GM12878 (cell line): ENCODE results near the gene PRSS57. TPM values are rescaled to one million over a fixed set of nuclear protein-coding genes. Genes with fewer than 3 reads are reported as not detected.

Source experiments
- ATF2 ChIP-seq: IDR thresholded peaks from 2 replicates; pipeline ENCODE4 v1.6.1; 2012; ENCODE audit warnings: low read length, inconsistent platforms
- BRCA1 ChIP-seq: IDR thresholded peaks from 2 replicates; pipeline ENCODE4 v1.6.1; 2011; ENCODE audit warnings: low read depth, low read length, improper control_type of control experiment
- CHD4 ChIP-seq: fragments of 200-600 bp; sonication (generic); IDR thresholded peaks from 2 replicates; pipeline ENCODE4 v1.6.1; 2016; ENCODE audit warnings: mild to moderate bottlenecking
- DPF2 ChIP-seq: fragments of 450-650 bp; IDR thresholded peaks from 2 replicates; pipeline ENCODE4 v1.6.1; 2017; ENCODE audit warnings: mild to moderate bottlenecking
- E2F8 ChIP-seq: fragments of 450-650 bp; IDR thresholded peaks from 2 replicates; pipeline ENCODE4 v1.6.1; 2018; ENCODE audit warnings: mild to moderate bottlenecking, low read depth, moderate library complexity; ENCODE audit not compliant: partially characterized antibody
- EGR1 ChIP-seq, 2 experiments: IDR thresholded peaks; 1 replicate in 1 of 2; 2 replicates in 1 of 2; pipeline ENCODE4 v1.6.1; 2011 to 2012; ENCODE audit warnings: low read depth in 2 of 2, low read length in 2 of 2, borderline replicate concordance in 1 of 2, mild to moderate bottlenecking in 1 of 2, moderate library complexity in 1 of 2
- ESRRA ChIP-seq: IDR thresholded peaks from 2 replicates; pipeline ENCODE4 v1.6.1; 2012; ENCODE audit warnings: mild to moderate bottlenecking, low read length, improper control_type of control experiment
- FOXK2 ChIP-seq: fragments of 450-650 bp; IDR thresholded peaks from 2 replicates; pipeline ENCODE4 v1.6.1; 2017; ENCODE audit warnings: mild to moderate bottlenecking, moderate library complexity
- IRF3 ChIP-seq: fragments of 450-650 bp; IDR thresholded peaks from 2 replicates; pipeline ENCODE4 v1.6.1; 2014; ENCODE audit warnings: mild to moderate bottlenecking
- JUND ChIP-seq: IDR thresholded peaks from 2 replicates; pipeline ENCODE4 v1.6.1; 2012; ENCODE audit warnings: low read depth, mild to moderate bottlenecking, low read length, improper control_type of control experiment, moderate library complexity
- KDM1A ChIP-seq: fragments of 200-600 bp; sonication (generic); IDR thresholded peaks from 2 replicates; pipeline ENCODE4 v1.6.1; 2016; ENCODE audit warnings: borderline replicate concordance
- LARP7 ChIP-seq: fragments of 450-650 bp; IDR thresholded peaks from 2 replicates; pipeline ENCODE4 v1.6.1; 2017; ENCODE audit warnings: mild to moderate bottlenecking
- MEF2A ChIP-seq: IDR thresholded peaks from 2 replicates; pipeline ENCODE4 v1.6.1; 2011; ENCODE audit warnings: low read depth, mild to moderate bottlenecking, low read length, moderate library complexity; ENCODE audit not compliant: insufficient read depth
- MXI1 ChIP-seq: fragments of 150-350 bp; IDR thresholded peaks from 2 replicates; pipeline ENCODE4 v1.6.1; 2011; ENCODE audit warnings: low read depth, mild to moderate bottlenecking, inconsistent platforms, low read length, improper control_type of control experiment
- MYB ChIP-seq: fragments of 150-350 bp; IDR thresholded peaks from 2 replicates; pipeline ENCODE4 v1.6.1; 2014; ENCODE audit warnings: mild to moderate bottlenecking, low read depth, low read length, borderline replicate concordance
- NR2C2 ChIP-seq: IDR thresholded peaks from 2 replicates; pipeline ENCODE4 v1.6.1; 2011; ENCODE audit warnings: borderline replicate concordance, low read depth; ENCODE audit not compliant: control insufficient read depth, insufficient read length
- NRF1 ChIP-seq: conservative IDR thresholded peaks from 2 replicates; pipeline ENCODE4 v1.6.1; 2011; ENCODE audit warnings: mild to moderate bottlenecking, low read depth, low read length, improper control_type of control experiment
- POLR2A ChIP-seq: IDR thresholded peaks from 2 replicates; pipeline ENCODE4 v1.6.1; 2011; ENCODE audit warnings: low read depth, mild to moderate bottlenecking, low read length
- POLR2AphosphoS5 ChIP-seq: IDR thresholded peaks from 2 replicates; pipeline ENCODE4 v1.6.1; 2011; ENCODE audit warnings: mild to moderate bottlenecking, low read length, inconsistent platforms
- POU2F2 ChIP-seq: IDR thresholded peaks from 3 replicates; pipeline ENCODE4 v1.6.1; 2011; ENCODE audit warnings: low read depth, mild to moderate bottlenecking, low read length, borderline replicate concordance
- RUNX3 ChIP-seq: IDR thresholded peaks from 2 replicates; pipeline ENCODE4 v1.6.1; 2012; ENCODE audit warnings: low read length, inconsistent platforms
- SMARCA5 ChIP-seq: fragments of 450-650 bp; IDR thresholded peaks from 2 replicates; pipeline ENCODE4 v1.6.1; 2017; ENCODE audit warnings: mild to moderate bottlenecking
- TARDBP ChIP-seq: IDR thresholded peaks from 2 replicates; pipeline ENCODE4 v1.6.1; 2016; ENCODE audit warnings: borderline replicate concordance
- TBL1XR1 ChIP-seq: IDR thresholded peaks from 2 replicates; pipeline ENCODE4 v1.6.1; 2012; ENCODE audit warnings: low read depth, low read length, improper control_type of control experiment
- TCF7 ChIP-seq: IDR thresholded peaks from 2 replicates; pipeline ENCODE4 v1.6.1; 2014; ENCODE audit warnings: antibody characterized with exemption, borderline replicate concordance
- WRNIP1 ChIP-seq: IDR thresholded peaks from 2 replicates; pipeline ENCODE4 v1.6.1; 2011; ENCODE audit warnings: low read depth, low read length, improper control_type of control experiment, borderline replicate concordance
- YY1 ChIP-seq: IDR thresholded peaks from 2 replicates; pipeline ENCODE4 v1.6.1; 2011; ENCODE audit warnings: low read depth, mild to moderate bottlenecking, low read length
- ZNF207 ChIP-seq: fragments of 450-650 bp; IDR thresholded peaks from 2 replicates; pipeline ENCODE4 v1.6.1; 2014; ENCODE audit warnings: antibody characterized with exemption, mild to moderate bottlenecking, borderline replicate concordance
- ZNF217 ChIP-seq: fragments of 450-650 bp; IDR thresholded peaks from 2 replicates; pipeline ENCODE4 v1.6.1; 2017; ENCODE audit warnings: antibody characterized with exemption, mild to moderate bottlenecking
- ZNF24 ChIP-seq: fragments of 450-650 bp; IDR thresholded peaks from 2 replicates; pipeline ENCODE4 v1.6.1; 2017; ENCODE audit warnings: antibody characterized with exemption, mild to moderate bottlenecking
- ZNF384 ChIP-seq: IDR thresholded peaks from 2 replicates; pipeline ENCODE4 v1.6.1; 2012; ENCODE audit warnings: low read depth, mild to moderate bottlenecking, low read length, improper control_type of control experiment, borderline replicate concordance
- polyA plus RNA-seq, 11 experiments: library from polyadenylated mRNA; depleted of rRNA in 4 of 11; unstranded in 6 of 11; stranded (reverse) in 5 of 11; fragments of >200 nt; fragmentation: Nextera tagmentation in 4 of 11; fragmentation: Illumina TruSeq in 1 of 11; extraction: Ambion mirVana in 4 of 11; extraction: Trizol in 1 of 11; gene quantifications; 1 replicate in 1 of 11; 2 replicates in 10 of 11; pipeline versions ENCODE4 v1.2.1 to v1.2.3, GENCODE V29; 2011 to 2016; ENCODE audit warnings: inconsistent platforms in 2 of 11, missing spikeins in 2 of 11, low read depth in 1 of 11
- total RNA-seq, 4 experiments: library from RNA; depleted of rRNA in 3 of 4; stranded (reverse); fragments of >200 nt in 3 of 4; fragmentation: Illumina TruSeq in 1 of 4; extraction: Trizol in 1 of 4; gene quantifications; 2 replicates each; pipeline versions ENCODE4 v1.2.1 to v1.2.3, GENCODE V29; 2013 to 2021

Gene PRSS57
- total and polyA plus RNA-seq, 10 of the 15 experiments (the other 5 are each of a cell fraction or from before 2014, with no cell fraction given) = not detected

GRCh38 chr19:664913-665443 lies 30.3 kb downstream of the PRSS57 start (continued):
- TF ChIP-seq MYB (no peak), POU2F2 (no peak), YY1 (peak; percentile 68), SMARCA5 (peak; percentile 80; the same call in 1 of the 2 replicates), ZNF24 (no peak), ZNF217 (no peak), EGR1 (IDR thresholded peaks at IDR 0.05; ENCODE audit: borderline replicate concordance in 1 of 2, low read depth in 2 of 2, low read length in 2 of 2) (no peak), IRF3 (no peak), WRNIP1 (no peak), FOXK2 (no peak), NR2C2 (no peak), JUND (no peak), POLR2A (no peak), POLR2AphosphoS5 (no peak), ZNF207 (peak; percentile 70; the same call in 1 of the 2 replicates), KDM1A (no peak), LARP7 (peak; percentile 58; the same call in 1 of the 2 replicates), CHD4 (no peak), NRF1 (no peak), BRCA1 (no peak), ATF2 (no peak), TARDBP (no peak), RUNX3 (0 out of 2 replicates have a peak, but pooled peaks have one; percentile 19), TCF7 (no peak), E2F8 (no peak), ZNF384 (no peak), MXI1 (no peak), ESRRA (no peak), TBL1XR1 (no peak), MEF2A (no peak), DPF2 (no peak)
